GM18511 (cell line): ENCODE data around the gene SLC12A6.
"Not testable (repeated sequence)": the region's sequence is repeated elsewhere in the genome, so short reads cannot be mapped to it uniquely, and the experiment has no call there.

ENCODE experiments used
- ATAC-seq: cut with Tn5 transposase; IDR thresholded peaks from one replicate; pipeline ENCODE4 v1.9.1; 2021; ENCODE audit warnings: mild to moderate bottlenecking, moderate library complexity; ENCODE audit not compliant: unreplicated experiment

Gene SLC12A6

DNA sequence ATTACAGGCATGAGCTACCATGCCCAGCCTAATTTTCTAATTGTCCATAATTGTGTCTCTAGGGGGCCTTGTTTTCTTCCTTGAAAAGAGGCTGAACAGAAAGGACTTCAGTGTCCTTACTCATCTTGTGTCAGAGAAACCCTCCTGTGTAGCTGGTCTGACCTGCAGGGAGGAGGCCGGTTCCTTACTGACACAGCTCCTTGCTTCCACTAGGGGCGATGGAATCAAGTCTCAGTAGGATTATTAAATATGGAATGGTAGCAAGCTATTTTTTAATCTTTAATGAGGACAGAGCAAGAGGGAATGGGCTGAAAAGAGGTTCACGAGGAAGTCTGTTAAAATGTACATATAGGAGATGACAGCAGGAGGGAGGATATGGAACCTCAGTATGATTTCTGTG is 20.8 kb upstream of the SLC12A6 start:
- ATAC-seq = no peak

DNA sequence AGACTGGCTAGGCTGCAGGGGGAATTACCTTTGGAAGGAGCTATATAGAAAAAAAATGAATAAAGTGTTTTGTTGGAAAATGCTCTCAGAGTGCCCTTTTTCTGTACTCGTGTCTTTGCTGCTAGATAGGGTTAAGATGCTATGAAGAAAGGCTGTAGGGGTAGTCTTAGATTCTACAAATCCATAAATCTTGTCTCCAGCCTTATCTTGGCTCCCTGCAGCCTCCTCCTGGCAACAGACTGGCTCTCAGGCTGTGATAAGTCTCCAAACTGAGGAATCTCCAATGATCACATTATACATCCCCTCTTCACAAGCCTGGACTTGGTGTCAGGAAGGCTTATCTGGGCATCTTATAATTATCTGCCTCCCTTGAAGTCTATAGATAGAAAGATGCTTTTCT is 20.1 kb upstream of the SLC12A6 start:
- ATAC-seq = no peak

DNA sequence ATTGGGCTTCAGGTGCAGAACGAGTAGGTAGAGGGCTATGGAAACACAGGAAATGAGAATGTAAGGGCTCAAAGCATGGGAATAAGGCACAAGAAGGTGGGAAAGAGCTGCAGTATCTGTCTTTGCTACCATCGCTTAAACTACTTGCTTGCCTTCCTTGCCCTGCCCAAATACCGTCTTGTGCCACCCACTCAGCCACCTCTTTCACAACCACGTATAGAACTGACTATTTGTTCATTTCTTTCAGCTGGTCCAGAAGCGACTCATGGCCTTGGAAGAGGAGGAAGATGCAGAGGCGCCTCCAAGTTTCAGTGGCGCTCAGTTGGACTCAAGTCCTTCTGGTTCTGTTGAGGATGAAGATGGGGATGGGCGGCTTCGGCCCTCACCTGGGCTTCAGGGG is 17.7 kb upstream of the SLC12A6 start:
- ATAC-seq = no peak

DNA sequence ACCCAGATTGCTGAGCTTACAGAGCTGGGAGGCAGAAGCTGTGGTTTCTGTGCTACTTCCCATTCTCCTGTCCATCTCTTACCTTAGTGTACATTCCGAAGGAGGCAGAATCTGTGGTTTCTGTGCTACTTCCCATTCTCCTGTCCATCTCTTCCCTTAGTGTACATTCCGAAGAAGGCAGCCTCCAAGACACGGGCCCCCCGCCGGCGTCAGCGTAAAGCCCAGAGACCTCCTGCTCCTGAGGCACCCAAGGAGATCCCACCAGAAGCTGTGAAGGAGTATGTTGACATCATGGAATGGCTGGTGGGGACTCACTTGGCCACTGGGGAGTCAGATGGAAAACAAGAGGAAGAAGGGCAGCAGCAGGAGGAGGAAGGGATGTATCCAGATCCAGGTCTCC is 16.7 kb upstream of the SLC12A6 start:
- ATAC-seq = no peak

DNA sequence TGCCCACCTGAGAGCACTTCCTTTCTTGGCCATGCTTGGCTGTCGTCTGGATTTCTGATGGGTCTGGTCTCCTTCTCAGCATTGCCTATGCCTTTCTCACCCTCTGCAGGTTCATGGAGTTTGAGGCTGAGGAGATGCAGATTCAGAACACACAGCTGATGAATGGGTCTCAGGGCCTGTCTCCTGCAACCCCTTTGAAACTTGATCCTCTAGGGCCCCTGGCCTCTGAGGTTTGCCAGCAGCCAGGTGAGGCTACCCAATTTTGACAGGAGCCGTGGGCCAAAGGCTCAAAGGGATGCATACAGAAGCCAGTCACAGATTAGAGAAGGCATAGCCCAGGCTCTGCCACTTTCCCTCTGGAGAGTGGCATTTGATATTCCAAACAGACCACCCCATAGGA is 16.0 kb upstream of the SLC12A6 start:
- ATAC-seq = no peak

DNA sequence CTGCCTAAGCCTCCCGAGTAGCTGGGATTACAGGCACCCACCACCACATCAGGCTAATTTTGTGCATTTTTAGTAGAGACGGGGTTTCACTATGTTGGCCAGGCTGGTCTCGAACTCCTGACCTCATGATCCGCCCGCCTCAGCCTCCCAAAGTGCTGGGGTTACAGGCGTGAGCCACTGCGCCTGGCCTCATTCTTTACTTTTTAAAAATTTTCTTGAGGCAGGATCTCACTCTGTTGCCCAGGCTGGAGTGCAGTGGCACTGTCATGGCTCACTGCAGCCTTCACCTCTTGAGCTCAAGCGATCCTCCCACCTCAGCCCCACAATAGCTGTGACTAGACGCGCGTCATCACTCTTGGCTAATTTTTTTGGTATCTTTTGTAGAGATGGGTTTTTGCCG is 15.4 kb upstream of the SLC12A6 start:
- not testable (repeated sequence) for ATAC-seq

DNA sequence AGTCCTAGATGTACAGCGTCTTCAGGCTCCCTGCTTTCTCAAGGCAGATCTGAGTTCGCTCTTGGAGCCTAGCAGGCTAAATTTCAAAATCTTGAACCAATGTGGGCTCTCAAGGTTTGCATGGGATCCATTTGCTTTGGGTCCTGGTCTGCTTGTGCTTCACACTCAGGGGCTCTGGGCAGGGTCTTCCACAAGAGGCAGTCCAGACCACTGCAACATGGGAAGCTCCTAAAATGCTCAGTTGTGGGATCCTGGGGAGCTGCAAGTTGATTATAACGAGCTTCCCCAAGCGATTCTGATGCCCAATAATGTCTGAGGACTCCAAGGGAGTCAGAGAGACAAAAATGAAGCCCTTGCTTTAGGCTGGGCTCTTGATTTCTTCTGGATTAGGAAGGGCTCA is 12.2 kb upstream of the SLC12A6 start:
- no peak for ATAC-seq

DNA sequence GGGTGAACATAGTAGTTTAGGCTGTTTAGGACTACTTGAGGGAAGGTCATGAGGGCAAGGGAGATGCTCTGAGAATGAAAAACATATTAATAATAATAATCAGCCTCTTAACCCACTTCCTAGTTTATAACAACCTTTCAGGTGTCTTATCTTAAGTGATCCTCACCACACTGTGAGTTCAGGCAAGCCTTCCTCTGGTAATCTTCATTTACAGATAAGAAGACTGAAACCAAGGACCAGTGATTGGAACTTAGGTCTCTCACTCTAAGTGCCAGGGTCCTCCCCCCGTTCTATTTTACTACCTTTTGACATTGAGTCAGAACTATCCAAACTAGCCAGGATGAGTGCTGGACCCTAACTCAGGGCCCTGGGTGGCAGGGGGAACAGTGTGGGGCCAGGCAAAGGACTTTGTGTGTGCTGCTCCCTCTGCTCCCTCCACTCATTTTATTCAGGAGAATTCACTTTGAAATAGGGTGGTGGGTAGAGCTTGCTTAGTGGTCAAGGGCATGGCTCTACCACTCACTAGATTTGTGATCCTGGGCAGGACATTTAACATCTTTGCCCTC is 11.2 kb upstream of the SLC12A6 start:
- ATAC-seq = no peak

DNA sequence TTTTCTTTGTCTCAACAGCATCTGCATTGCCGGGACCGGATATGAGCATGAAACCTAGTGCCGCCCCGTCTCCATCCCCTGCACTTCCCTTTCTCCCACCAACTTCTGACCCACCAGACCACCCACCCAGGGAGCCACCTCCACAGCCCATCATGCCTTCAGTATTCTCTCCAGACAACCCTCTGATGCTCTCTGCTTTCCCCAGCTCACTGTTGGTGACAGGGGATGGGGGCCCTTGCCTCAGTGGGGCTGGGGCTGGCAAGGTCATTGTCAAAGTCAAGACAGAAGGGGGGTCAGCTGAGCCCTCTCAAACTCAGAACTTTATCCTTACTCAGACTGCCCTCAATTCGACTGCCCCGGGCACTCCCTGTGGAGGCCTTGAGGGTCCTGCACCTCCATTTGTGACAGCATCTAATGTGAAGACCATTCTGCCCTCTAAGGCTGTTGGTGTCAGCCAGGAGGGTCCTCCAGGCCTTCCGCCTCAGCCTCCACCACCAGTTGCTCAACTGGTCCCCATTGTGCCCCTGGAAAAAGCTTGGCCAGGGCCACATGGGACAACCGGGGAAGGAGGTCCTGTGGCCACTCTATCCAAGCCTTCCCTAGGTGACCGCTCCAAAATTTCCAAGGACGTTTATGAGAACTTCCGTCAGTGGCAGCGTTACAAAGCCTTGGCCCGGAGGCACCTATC is 10.5 kb upstream of the SLC12A6 start:
- ATAC-seq = no peak

DNA sequence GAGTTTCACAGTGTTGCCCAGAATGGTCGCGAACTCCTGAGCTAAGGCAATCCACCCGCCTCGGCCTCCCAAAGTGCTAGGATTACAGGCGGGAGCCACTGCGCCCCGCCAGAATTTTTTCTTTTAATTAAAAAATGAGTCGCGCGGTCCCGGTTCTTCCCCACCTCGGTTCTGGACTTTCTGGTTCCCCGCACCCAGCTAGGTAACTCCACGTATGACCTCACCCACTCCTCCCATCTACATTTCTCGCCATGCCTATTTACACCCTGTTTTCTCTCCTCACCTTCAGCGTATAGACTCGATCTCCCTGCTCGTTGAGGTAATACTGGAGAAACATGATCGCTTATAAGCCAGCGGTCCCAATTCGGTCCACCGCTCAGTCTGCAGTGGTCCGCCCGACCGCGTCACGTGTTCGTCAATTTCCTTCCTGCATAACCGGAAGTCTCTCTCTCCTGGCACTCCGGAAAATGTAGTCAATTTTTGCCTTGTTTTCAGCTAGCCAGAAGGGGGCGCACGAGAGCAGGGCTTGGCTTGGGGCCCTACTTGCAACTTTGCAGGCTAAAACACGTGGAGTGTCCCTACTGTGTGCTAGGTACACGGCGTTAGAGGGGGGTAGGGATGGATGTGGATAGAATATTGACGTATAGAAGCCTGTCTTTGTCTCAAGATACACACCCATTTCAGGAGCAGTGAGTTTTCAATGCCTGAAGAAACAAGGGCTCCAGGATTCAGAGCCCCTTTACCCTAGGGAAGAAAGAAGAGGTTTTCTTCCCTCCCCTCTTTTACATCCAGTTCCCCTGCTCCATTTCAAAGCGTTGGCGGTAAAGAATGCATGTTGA is 5.4 kb upstream of the SLC12A6 start, which contains the start of the genes NOP10 and NUTM1:
NOP10 (minus strand) TSS at position 400 of the 839 bp plus-strand sequence; CDS start at position 337, 63 bp downstream.
NUTM1 (plus strand) TSS at position 579 of the 839 bp plus-strand sequence. CDS start 382 bp downstream, outside the sequence.
- ATAC-seq = peak; percentile 94

DNA sequence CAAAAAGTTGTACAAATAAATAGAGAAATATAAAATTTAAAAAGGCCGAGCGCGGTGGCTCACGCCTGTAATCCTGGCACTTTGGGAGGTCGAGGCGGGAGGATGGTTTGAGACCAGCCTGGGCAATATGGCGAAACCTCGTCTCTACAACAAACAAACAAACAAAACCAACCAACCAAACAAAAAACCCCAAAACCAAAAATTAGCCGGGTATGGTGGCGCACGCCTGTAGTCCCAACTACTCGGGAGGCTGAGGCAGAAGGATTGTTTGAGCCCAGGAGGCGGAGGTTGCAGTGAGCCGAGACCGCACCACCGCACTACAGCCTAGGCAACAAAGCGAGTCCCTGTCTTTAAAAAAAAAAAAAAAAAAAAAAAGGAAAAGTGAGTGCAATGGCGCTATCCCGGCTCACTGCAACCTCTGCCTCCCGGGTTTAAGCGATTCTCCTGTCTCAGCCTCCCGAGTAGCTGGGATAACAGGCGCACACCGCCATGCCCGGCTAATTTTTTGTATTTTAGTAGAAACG is 4.7 kb upstream of the SLC12A6 start:
- not testable (repeated sequence) for ATAC-seq

DNA sequence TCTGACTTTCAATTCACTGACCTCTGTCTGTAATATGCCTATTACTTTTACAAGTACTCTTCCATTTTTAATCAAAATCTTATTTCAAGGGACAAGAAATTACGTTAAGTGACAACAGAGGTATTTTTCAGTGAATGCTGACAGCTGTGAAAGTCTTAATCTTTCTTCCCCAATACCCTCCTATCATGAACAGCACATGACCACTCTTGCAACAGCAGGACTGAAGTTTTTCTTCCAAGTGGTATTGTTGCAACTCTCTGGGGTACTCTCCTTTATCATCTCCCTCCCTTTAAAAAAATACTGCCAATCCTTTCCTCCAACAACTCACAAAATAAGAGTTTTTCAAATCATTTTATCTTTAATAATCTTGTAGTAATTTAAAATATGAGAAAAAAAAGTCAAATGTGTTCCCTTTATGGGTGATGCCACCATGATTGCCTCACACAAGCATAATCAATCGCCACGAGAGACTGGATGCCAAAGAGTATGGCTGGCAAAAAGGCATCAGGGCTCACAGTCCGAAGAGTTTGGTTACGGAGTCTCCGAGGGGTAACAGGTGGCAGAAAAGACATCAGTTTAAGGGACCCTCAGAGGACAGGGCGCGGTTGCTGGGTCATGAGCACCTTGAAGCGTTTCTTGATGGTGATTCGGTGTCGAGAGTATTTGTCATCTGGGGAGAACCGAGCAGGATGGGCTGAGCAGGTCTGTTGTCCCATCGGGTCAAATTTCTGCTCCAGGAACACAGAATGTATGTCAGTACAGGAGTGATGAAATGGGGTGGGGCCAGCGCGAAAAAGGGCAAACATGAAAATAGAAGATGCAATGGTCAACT is 4.0 kb upstream of the SLC12A6 start:
- no peak for ATAC-seq

DNA sequence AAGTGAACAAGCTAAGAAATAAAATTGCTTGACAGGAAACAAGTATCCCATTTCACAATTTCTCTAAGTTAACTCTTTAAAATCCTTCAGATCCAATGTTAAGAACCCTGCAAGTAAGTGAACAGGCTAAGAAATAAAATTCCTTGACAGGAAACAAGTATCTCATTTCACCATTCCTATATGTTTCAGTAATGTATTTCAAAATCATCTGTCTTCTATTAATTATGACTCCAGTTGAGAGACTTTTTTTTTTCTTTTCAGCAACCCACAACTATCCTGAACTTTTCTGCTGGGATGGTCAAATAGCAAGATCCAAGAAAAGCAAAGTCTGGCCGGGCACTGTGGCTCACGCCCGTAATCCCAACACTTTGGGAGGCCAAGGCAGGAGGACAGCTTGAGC is 2.4 kb upstream of the SLC12A6 start:
- ATAC-seq = no peak

DNA sequence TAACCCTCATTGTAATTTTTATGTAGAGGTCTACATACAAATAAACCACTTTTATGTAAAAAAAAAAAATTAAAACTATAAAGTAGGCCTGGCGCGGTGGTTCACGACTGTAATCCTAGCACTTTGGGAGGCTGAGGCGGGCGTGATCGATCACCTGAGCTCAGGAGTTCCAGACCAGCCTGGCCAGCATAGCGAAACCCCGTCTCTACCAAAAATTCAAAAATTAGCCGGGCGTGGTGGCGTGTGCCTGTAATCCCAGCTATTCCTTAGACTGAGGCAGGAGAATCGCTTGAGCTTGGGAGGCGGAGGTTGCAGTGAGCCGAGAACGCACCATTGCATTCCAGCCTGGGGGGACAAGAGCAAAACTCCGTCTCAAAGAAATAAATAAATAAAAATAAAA is 766 bp upstream of the SLC12A6 start:
- ATAC-seq = no peak

DNA sequence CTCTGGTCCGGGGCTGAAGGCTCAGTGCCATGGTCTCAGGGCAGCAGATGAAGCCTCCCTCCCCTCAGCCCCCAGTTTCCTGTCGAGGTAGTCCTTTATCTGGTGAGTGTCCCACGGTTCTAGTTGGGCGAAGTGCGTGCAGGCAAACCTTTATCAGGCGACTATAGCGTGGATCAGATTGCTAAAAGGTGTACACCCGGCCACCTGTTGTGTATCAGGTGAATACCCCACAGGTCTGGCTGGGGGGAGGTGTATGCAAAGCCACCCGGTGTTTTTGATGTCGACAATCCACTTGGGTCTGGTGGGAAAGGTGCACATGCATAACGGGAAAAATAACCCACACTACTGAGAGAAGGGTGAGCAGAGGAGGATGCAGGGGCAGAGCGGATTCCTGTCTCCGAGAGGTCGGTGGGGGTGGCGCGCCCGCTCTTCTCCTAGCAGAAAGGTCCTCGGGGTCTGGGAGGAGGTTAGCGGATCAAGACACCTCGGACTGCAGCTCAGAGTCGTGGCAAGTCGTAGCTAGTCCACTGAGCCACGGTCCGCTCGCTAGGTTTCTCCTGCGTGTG is 507 bp downstream of the SLC12A6 start:
- peak; percentile 9 for ATAC-seq

DNA sequence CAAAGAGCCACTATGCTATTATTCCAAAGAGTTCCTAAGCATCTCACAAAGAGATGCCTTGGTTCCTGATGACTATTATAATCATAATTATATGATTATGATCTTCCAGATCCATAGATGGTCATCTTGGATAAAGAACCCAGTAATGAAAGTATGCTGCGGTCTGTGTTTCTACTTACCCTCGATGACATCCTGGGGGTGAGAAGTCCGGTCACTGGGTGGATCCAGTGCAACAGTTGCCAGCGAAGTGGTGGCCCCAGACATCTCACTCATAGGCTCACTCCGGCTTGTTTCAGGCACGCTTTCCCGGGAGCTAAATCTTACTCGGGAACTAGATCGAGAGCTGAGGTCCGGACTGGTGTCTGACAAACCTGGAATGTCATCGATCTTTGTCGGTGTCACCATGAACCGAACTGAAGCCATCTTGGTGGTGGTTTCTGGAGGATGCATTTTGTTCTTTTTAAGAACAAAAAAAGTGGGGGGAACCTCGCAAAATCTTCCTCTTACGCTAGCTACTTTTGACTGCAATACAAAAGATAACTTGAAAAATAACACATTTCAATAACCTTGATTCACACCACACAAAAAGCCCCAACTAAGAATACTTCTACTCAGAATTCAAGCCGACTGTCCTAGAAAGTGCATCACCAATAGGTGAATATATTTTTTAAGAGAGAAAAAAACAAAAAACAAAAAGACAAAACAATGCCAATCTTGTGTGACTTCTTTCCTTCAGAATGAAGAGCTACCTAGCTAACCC is 1.2 kb downstream of the SLC12A6 start:
- no peak for ATAC-seq

DNA sequence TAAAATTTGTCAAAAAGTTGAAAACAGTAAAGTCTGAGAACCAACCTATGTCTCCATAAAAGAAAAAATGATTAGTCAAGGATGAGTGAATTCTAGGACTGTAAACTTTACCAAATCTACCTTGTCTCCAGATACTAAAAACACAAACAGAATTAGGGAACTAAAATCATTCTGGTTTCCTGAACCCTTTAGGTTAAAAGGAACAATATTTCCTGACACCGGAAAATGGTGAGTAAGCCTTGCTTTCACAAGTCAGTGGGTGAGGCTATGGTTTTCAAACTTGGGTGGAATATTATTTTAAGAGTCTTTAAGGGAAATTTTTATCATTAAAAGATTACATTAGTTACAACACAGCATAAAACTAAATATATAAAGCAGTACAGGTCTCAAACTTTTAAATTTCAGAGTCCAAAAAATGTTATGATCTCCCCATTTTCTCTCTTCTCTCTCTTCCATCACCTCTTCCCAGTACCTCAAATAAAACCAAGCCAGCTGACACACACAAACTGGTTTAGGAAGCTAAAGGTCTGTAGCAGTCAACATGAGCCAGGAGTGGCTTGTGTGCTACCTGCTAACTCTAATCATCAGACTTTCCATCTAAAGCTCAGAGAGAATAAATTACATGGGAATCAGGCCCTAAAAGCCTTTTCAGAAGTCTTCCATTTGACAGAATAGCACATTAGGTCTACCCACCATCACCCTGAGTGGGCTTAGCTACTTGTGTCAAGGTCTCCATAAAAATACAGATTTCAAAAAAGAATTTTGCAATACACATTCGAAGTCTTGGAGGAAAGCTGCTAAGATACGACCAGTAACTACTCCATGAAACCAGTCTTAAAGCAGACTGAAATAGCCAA is 2.2 kb downstream of the SLC12A6 start:
- ATAC-seq = no peak

DNA sequence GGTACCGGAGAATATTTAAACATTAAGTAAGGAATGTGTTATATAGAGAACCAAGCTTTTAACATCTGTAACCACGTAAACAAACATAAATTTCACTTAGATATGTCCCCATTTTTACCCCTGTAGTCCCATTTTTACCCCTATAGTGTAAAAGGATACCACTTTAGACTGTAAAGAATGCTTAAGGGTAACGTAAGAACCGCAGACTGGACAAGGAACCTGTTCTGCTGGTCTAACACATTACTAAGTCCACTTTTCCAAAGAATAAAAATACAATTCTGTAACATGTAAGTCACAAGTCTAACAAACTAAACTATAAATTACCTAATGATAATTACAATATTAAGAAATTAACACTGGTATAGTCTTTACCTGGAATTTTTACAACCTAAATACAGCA is 2.9 kb downstream of the SLC12A6 start:
- ATAC-seq = no peak
